ENCODE data around the gene SPG11. TPM values are rescaled to one million over a fixed set of nuclear protein-coding genes. Genes with fewer than 3 reads are reported as not detected.
"Not testable (repeated sequence)": the region's sequence is repeated elsewhere in the genome, so short reads cannot be mapped to it uniquely, and the experiment has no call there.

Gene SPG11
- total RNA-seq, 1 experiment from 2014 or later, result 64.2 TPM

DNA sequence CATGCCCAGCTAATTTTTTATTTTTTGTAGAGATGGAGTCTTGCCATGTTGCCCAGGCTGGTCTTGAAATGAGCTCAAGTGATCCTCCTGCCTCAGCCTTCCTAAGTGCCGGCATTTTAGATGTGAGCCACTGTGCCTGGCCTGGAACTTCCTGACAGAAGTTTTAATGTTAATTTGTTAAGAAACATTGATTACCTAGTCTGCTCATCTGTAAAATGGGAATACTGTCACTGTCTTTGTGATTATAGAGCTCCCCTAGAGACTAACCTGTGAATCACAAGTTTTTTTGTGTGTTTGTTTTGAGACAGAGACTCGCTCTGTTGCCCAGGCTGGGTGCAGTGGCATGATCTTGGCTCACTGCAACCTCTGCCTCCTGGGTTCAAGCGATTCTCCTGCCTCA, 130.8 kb downstream of the SPG11 start:
- no peak for DNase-seq (ENCODE audit: extremely low read depth, low read depth)

DNA sequence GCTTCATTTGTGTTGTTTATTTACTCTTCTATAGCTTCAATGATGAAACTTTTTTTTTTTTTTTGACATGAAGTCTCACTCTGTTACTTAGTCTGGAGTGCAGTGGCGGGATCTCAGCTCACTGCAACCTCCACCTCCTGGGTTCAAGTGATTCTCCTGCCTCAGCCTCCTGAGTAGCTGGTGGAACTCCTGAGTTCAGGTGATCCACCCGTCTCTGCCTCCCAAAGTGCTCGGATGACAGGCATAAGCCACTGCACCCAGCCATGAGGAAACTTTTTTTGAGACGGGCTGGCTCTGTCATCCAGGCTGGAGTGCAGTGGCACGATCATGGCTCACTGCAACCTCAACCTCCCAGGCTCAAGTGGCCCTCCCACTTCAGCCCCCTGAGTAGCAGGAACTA, 131.2 kb downstream of the SPG11 start:
- not testable (repeated sequence) for DNase-seq (ENCODE audit: extremely low read depth, low read depth)

DNA sequence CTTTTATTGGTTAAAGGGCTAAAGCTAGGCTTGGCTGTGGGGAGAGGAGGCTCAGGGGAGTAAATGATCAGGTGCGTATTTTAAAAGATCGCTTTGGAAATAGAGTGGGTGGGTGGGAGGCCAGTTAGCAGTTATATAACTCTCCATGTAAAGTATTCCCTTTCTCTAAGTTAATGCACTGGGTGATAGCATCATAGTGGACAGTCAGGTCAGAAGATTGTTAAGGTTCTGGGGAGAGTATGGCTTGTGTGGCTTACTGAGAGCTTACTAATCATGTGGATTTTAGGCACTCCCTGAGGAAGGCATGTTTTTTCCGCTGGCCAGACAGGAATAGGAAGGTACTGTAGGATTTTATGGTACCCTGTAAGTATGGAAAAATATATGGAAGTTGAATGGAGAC, 132.8 kb downstream of the SPG11 start:
- DNase-seq (ENCODE audit: extremely low read depth, low read depth), result no peak

DNA sequence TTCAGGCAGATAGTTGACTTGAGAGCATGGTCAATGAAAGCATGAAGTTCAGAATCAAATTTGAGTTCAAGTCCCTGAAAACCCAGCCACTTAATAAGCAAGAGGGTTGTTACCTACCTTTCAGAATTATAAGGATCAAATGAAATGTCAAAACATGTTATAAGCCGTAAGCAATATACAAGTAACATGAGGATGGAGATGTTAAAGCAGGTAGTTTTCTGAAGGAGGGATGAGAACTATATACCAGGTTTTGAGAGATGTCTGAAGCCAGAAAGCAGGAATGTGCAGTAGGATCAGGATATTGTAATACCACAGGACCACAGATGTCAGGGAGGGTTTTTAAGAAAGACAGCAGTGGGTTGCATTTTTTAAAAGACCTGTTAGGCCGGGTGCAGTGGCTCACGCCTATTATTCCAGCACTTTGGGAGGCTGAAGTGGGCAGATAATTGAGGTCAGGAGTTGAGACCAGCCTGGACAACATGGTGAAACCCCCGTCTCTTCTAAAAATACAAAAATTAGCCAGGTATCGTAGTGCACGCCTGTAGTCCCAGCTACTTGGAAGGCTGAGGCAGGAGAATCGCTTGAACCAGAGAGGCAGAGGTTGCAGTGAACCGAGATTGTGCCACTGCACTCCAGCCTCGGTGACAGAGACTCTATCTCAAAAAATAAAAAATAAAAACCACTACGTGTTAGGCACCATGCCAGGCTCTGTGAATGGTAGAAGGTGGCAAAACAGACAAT, 133.4 kb downstream of the SPG11 start:
- DNase-seq (ENCODE audit: extremely low read depth, low read depth), result no peak

DNA sequence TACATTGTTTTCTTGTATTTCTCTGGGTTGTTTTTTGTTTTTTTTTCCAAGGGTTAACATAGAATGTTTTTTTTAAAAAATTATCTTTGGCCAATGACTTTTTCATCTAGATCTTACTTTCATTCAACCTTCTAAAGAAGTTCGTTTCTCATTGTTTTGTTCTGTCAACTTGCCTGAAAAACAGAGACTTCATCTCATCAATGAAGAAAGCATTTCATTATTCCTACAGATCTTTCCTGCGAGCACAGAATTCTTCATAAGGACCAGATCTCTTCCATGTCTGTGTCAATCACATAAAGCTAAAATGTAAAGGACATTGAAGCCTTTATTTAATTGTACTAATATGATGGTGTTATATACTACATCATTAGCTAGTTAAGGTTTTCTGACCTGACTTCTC, 136.2 kb downstream of the SPG11 start:
- DNase-seq (ENCODE audit: extremely low read depth, low read depth), result no peak

DNA sequence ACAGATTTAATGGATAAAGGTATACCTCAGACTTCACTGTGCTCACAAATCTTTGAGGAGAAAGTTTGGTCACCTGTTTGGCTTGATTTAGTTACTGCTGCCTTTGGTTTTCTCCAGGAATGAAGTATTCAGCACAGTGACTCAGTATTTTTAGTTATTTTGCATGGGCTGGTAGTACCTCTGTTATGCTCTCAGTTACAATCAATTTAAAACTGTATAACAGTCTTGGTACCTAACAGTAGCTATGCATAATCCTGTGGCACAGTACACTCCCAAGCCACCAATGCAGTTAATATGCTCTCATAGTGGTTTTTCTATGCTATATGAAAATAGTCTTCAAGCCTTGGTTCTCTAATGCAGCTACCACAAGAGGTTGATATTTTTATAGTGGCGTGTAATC, 138.4 kb downstream of the SPG11 start:
- no peak for DNase-seq (ENCODE audit: extremely low read depth, low read depth)

DNA sequence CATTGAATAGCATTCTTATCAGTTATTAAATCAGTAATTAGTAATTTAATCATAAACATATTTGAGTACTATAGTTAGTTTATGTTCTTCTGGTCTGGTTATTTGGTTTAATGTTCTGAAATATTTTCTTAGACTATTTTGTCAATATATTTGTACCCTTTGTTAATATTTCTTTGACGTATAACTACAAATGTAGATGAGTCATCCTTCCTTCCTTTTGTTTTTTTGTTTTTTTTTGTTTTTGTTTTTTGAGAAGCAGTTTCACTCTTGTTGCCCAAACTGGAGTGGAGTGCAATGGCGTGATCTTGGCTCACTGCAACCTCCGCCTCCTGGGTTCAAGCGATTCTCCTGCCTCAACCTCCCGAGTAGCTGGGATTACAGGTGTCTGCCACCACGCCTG, 143.9 kb downstream of the SPG11 start:
- no peak for DNase-seq (ENCODE audit: extremely low read depth, low read depth)

DNA sequence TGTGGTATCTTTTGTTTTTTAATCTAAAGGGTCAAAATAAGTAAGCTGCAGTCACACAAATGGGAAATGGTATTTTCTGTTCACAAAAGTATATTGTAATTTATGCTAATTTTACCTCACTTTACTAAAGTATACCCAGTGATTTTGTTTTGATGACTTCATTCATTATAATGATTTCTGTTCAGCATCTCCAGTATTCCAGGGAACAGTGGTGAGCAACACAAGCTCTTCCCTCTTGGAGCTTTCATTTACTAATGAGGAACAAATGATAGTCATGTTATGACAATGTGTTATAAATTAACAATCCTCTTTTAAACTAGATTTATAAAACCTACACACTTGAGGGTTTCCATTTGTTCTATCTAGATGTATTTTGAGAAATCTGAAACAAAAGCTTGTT, 147.0 kb downstream of the SPG11 start:
- no peak for DNase-seq (ENCODE audit: extremely low read depth, low read depth)

Small RNAs within 50 kb of the gene (small RNA-seq; reads per million reads assigned to genes)
- gene RF00019, result 0 reads per million in 2 experiments

Other genes with a start within 250 kb of the SPG11 start
- gene CTDSPL2, start 236.0 kb downstream of the SPG11 start, total RNA-seq (2014; rRNA removed; shearing (Covaris generic)), result 49.7 and 51.8 TPM in 2 replicates
- gene EIF3J, start 126.5 kb downstream of the SPG11 start, total RNA-seq (2014; rRNA removed; shearing (Covaris generic)), result 48.6 and 61.8 TPM in 2 replicates
- 0.15 TPM in 1 of 2 replicates, not detected in the other for gene PATL2, start 47.7 kb upstream of the SPG11 start, total RNA-seq (2014; rRNA removed; shearing (Covaris generic))
- gene B2M, start 47.9 kb upstream of the SPG11 start, total RNA-seq (2014; rRNA removed; shearing (Covaris generic)), result 2,024 and 2,095 TPM in 2 replicates
- 8.1 and 10.0 TPM in 2 replicates for gene TRIM69, start 72.9 kb upstream of the SPG11 start, total RNA-seq (2014; rRNA removed; shearing (Covaris generic))

All from NCI-H460 (cell line).